Endothelial cell of umbilical vein (primary cell): ENCODE results near the gene EYS. TPM values are rescaled to one million over a fixed set of nuclear protein-coding genes. Genes with fewer than 3 reads are reported as not detected.

Experiments
- BruUV-seq: library from RNA; stranded (reverse); fragments of 400-500 nt; replicated peaks from 2 replicates; lab custom pipeline; 2021; lab: Mats Ljungman, UMichigan
- CTCF ChIA-PET: fragments of 300-600, 350-600 bp; sonication (Branson Sonifier 250); formaldehyde crosslinking; loops from one replicate; lab custom pipeline; 2021; ENCODE audit warnings: antibody characterized with exemption, inconsistent platforms; lab: Charles Lee
- POLR2A ChIA-PET: fragments of 300-600, 350-600 bp; sonication (Branson Sonifier 250); formaldehyde crosslinking; loops from one replicate; lab custom pipeline; 2021; ENCODE audit warnings: antibody characterized with exemption, inconsistent platforms; lab: Charles Lee
- DNase-seq: peaks from one replicate; pipeline ENCODE4 v3.0.0-alpha.2; 2011; ENCODE audit warnings: low read depth, low spot score
- FAIRE-seq: peaks from 2 replicates; lab custom pipeline; 2011; peaks lifted over from hg19 to GRCh38; lab: Jason Lieb, UNC
- H2AFZ ChIP-seq: 2 replicates; pipeline ENCODE4 v1.6.0; 2012; ENCODE audit warnings: low read depth, low read length, control low read depth, inconsistent platforms
- H3K27ac ChIP-seq: 2 replicates; pipeline ENCODE4 v1.5.1; 2011; ENCODE audit warnings: low read depth, mild to moderate bottlenecking, control low read depth, low read length, moderate library complexity; ENCODE audit not compliant: insufficient read depth
- H3K27me3 ChIP-seq, 2 experiments: 2 replicates each; pipeline versions ENCODE4 v1.6.0 to v1.6.1; 2011; ENCODE audit warnings: low read length in 2 of 2, mixed read lengths in 1 of 2; ENCODE audit not compliant: control insufficient read depth in 2 of 2, insufficient read depth in 2 of 2
- H3K36me3 ChIP-seq, 2 experiments: 2 replicates in 1 of 2; 3 replicates in 1 of 2; pipeline ENCODE4 v1.5.1; 2011; ENCODE audit warnings: low read length in 2 of 2, mild to moderate bottlenecking in 1 of 2, moderate library complexity in 1 of 2; ENCODE audit not compliant: control insufficient read depth in 2 of 2, insufficient read depth in 2 of 2; ENCODE audit errors: extremely low read depth in 1 of 2
- H3K4me1 ChIP-seq: 3 replicates; pipeline ENCODE4 v1.5.1; 2011; ENCODE audit warnings: mild to moderate bottlenecking, low read length; ENCODE audit not compliant: control insufficient read depth, insufficient read depth; ENCODE audit errors: extremely low read depth
- H3K4me2 ChIP-seq: 2 replicates; pipeline ENCODE4 v1.6.1; 2011; ENCODE audit warnings: low read length, control low read depth, mixed read lengths; ENCODE audit not compliant: insufficient read depth
- H3K4me3 ChIP-seq, 3 experiments: fragments of 200-600 bp in 1 of 3; sonication (generic), shearing (Covaris generic) in 1 of 3; replicated peaks in 1 of 3; 2 replicates each; pipeline ENCODE4 v1.5.1; 2011 to 2016; ENCODE audit warnings: control low read depth in 3 of 3, low read length in 3 of 3, mild to moderate bottlenecking in 2 of 3, inconsistent platforms in 1 of 3, low read depth in 1 of 3, moderate library complexity in 1 of 3; ENCODE audit not compliant: insufficient read depth in 1 of 3
- H3K79me2 ChIP-seq: 2 replicates; pipeline ENCODE4 v1.6.0; 2012; ENCODE audit warnings: low read length, inconsistent platforms; ENCODE audit not compliant: control insufficient read depth, insufficient read depth
- H3K9ac ChIP-seq: replicated peaks from 2 replicates; pipeline ENCODE3; 2011; ENCODE audit warnings: low read length, control low read depth; ENCODE audit not compliant: insufficient read depth; ENCODE audit errors: extremely low read depth
- H3K9me1 ChIP-seq: replicated peaks from 3 replicates; pipeline ENCODE4 v1.6.0; 2011; ENCODE audit warnings: mild to moderate bottlenecking, low read length; ENCODE audit not compliant: control insufficient read depth, insufficient read depth; ENCODE audit errors: extremely low read depth
- H3K9me3 ChIP-seq: replicated peaks from 2 replicates; pipeline ENCODE4 v1.5.1; 2012; ENCODE audit warnings: low read length, inconsistent platforms; ENCODE audit not compliant: control insufficient read depth, insufficient read depth
- H4K20me1 ChIP-seq: replicated peaks from 2 replicates; pipeline ENCODE3; 2011; ENCODE audit warnings: mild to moderate bottlenecking, low read length; ENCODE audit not compliant: control insufficient read depth, insufficient read depth; ENCODE audit errors: extremely low read depth
- EZH2 ChIP-seq: IDR thresholded peaks from 2 replicates; pipeline ENCODE4 v1.6.1; 2012; ENCODE audit warnings: borderline replicate concordance, low read depth, mild to moderate bottlenecking, moderate library complexity, low read length, inconsistent platforms; ENCODE audit not compliant: severe bottlenecking
- FOS ChIP-seq: IDR thresholded peaks from 2 replicates; pipeline ENCODE4 v1.6.1; 2011; ENCODE audit warnings: mild to moderate bottlenecking, low read length, moderate library complexity, borderline replicate concordance; ENCODE audit not compliant: insufficient read depth
- GATA2 ChIP-seq: IDR thresholded peaks from 2 replicates; pipeline ENCODE4 v1.7.0; 2011; ENCODE audit warnings: low read depth, mild to moderate bottlenecking, moderate library complexity, mixed read lengths, low read length; ENCODE audit not compliant: insufficient read length, insufficient read depth
- JUN ChIP-seq: IDR thresholded peaks from 2 replicates; pipeline ENCODE4 v1.6.1; 2011; ENCODE audit warnings: borderline replicate concordance, low read depth; ENCODE audit not compliant: insufficient read length, insufficient read depth
- MYC ChIP-seq: IDR thresholded peaks from one replicate; pipeline ENCODE4 v1.6.1; 2011; ENCODE audit warnings: mild to moderate bottlenecking, low read depth, low read length
- POLR2A ChIP-seq: IDR thresholded peaks from 2 replicates; pipeline ENCODE4 v1.6.1; 2012; ENCODE audit warnings: low read depth, mild to moderate bottlenecking, control low read depth, low read length
- POLR2AphosphoS5 ChIP-seq: IDR thresholded peaks from 2 replicates; pipeline ENCODE4 v1.6.1; 2012; ENCODE audit warnings: low read depth, mild to moderate bottlenecking, control low read depth, low read length, moderate library complexity; ENCODE audit not compliant: insufficient read depth
- dilution Hi-C: fragments of 300-500 bp; cut with MboI; formaldehyde crosslinking; loops from one replicate; pipeline ENCODE4 v1.15.0; 2019; ENCODE audit warnings: low sequenced_read_pairs; ENCODE audit not compliant: extremely low pct_ligation_motif_present
- intact Hi-C: fragments of 100-400 bp; cut with micrococcal nuclease; formaldehyde crosslinking; loops from one replicate; pipeline ENCODE4 v1.10.0; 2022
- polyA plus RNA-seq, 4 experiments: library from polyadenylated mRNA; depleted of rRNA in 3 of 4; stranded (reverse) in 3 of 4; unstranded in 1 of 4; fragments of >200 nt; gene quantifications; 2 replicates each; pipeline versions ENCODE4 v1.2.1 to v1.2.3, GENCODE V29; 2011 to 2012; ENCODE audit warnings: missing spikeins in 1 of 4
- total RNA-seq: library from RNA; stranded (reverse); gene quantifications from 2 replicates; pipeline ENCODE4 v1.2.3, GENCODE V29; 2021
- TF ChIP-seq, protein P1 (sequence below), 2 donors: IDR thresholded peaks; 1 replicate in 1 of 2; 2 replicates in 1 of 2; pipeline ENCODE4 v1.5.1; 2011; ENCODE audit warnings: low read length in 2 of 2, mild to moderate bottlenecking in 2 of 2, moderate library complexity in 2 of 2, control low read depth in 1 of 2, inconsistent platforms in 1 of 2, low read depth in 1 of 2; ENCODE audit not compliant: insufficient read depth in 1 of 2; ENCODE audit errors: extremely low read depth in 1 of 2
- TF ChIP-seq, protein P2 (sequence below): IDR thresholded peaks from 2 replicates; pipeline ENCODE4 v1.6.1; 2011; ENCODE audit not compliant: insufficient read depth, insufficient read length

The EYS gene
- total and polyA plus RNA-seq, 2 donors (not counting 3 experiments of a cell fraction or from before 2014, with no cell fraction given) = 0.01 to 0.27 TPM

DNA sequence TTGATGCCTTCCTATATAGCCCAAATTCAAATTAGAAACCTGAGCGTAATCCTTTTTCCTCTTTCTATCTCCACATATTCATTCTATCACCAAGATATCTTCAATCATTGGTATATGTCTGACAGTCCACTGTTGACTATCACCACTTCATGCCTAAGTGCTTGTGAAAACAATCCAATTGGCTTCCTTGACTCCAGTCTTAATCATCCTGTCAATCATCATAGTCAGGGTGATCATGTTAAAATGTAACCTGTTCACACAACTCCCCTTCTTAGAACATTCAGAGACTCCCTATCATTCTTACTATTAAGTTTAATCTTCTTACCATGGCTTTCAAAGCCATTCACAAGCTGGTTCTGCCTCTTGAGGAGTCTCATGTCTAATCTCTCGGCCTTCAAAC lies 1454.8 kb downstream of the EYS start:
- ChIA-PET POLR2A (no interaction called here), CTCF (interaction anchor here (1.5 kb wide), 1 partner anchor 12 kb away, joined by 3 read pairs; no protein-coding TSS in a partner anchor)
- Histone ChIP-seq H3K4me2 (no peak overlapping the region), H4K20me1 (no peaks in the 10 kb centered on the region), H2AFZ (no peak overlapping the region), H3K36me3 (no peaks in the 10 kb centered on the region), H3K4me3 (no peak overlapping the region), H3K27ac (no peak overlapping the region), H3K4me1 (peaks cover 7% of the 10 kb centered on the region), H3K27me3 (no peaks in the 10 kb centered on the region), H3K9ac (no peak overlapping the region), H3K9me3 (no peaks in the 10 kb centered on the region), H3K9me1 (no peaks in the 10 kb centered on the region), H3K79me2 (no peaks in the 10 kb centered on the region)
- TF ChIP-seq FOS (no peak), GATA2 (no peak), POLR2AphosphoS5 (no peak), MYC (no peak), POLR2A (no peak), EZH2 (no peak), JUN (no peak)
- TF ChIP-seq, protein P1, sequence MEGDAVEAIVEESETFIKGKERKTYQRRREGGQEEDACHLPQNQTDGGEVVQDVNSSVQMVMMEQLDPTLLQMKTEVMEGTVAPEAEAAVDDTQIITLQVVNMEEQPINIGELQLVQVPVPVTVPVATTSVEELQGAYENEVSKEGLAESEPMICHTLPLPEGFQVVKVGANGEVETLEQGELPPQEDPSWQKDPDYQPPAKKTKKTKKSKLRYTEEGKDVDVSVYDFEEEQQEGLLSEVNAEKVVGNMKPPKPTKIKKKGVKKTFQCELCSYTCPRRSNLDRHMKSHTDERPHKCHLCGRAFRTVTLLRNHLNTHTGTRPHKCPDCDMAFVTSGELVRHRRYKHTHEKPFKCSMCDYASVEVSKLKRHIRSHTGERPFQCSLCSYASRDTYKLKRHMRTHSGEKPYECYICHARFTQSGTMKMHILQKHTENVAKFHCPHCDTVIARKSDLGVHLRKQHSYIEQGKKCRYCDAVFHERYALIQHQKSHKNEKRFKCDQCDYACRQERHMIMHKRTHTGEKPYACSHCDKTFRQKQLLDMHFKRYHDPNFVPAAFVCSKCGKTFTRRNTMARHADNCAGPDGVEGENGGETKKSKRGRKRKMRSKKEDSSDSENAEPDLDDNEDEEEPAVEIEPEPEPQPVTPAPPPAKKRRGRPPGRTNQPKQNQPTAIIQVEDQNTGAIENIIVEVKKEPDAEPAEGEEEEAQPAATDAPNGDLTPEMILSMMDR (IDR thresholded peaks at IDR 0.05; ENCODE audit: extremely low read depth in 1 of 2, insufficient read depth in 1 of 2, low read depth in 1 of 2, low read length in 2 of 2) = no peak
- TF ChIP-seq, protein P2, sequence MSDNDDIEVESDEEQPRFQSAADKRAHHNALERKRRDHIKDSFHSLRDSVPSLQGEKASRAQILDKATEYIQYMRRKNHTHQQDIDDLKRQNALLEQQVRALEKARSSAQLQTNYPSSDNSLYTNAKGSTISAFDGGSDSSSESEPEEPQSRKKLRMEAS = no peak
- intact Hi-C loops (no loop called here), dilution Hi-C loops (no loop called here)
- no TSS peak for BruUV-seq
- DNase-seq (no peak), FAIRE-seq (no peak)
